Natural killer cell (primary cell): Measurements from ENCODE around the gene ITPRID1. TPM values are rescaled to one million over a fixed set of nuclear protein-coding genes. Genes with fewer than 3 reads are reported as not detected.
"Not testable (repeated sequence)": the region's sequence is repeated elsewhere in the genome, so short reads cannot be mapped to it uniquely, and the experiment has no call there.

Experiments used
- ATAC-seq, 3 donors: fragments of 150-1000 bp in 2 of 3; fragments of 200-7000 bp in 1 of 3; cut with Tn5 transposase; 1 replicate in 1 of 3; 2 replicates in 2 of 3; pipeline ENCODE4 v1.10.0; 2021; ENCODE audit warnings: mild to moderate bottlenecking in 2 of 3, moderate library complexity in 2 of 3
- DNase-seq, 2 donors: peaks; one replicate each; pipeline versions ENCODE4 v3.0.0 to v3.0.0-alpha.2; 2013 to 2021; ENCODE audit warnings: mixed read lengths in 1 of 2
- H3K27ac ChIP-seq: one replicate; pipeline ENCODE4 v1.5.1; 2013; ENCODE audit warnings: mild to moderate bottlenecking, low read length
- H3K27me3 ChIP-seq: one replicate; pipeline ENCODE4 v1.6.1; 2013; ENCODE audit warnings: low read length; ENCODE audit not compliant: control insufficient read depth, insufficient read depth
- H3K36me3 ChIP-seq: one replicate; pipeline ENCODE4 v1.6.1; 2013; ENCODE audit warnings: low read length; ENCODE audit not compliant: control insufficient read depth, insufficient read depth
- H3K4me1 ChIP-seq: one replicate; pipeline ENCODE4 v1.6.1; 2013; ENCODE audit warnings: low read length; ENCODE audit not compliant: control insufficient read depth, insufficient read depth
- H3K4me3 ChIP-seq: one replicate; pipeline ENCODE4 v1.5.1; 2013; ENCODE audit warnings: low read length
- H3K9me3 ChIP-seq: one replicate; pipeline ENCODE4 v1.6.1; 2013; ENCODE audit warnings: low read length; ENCODE audit not compliant: control insufficient read depth, insufficient read depth
- H3K27ac Mint-ChIP-seq, 2 donors: one replicate each; pipeline ENCODE4 v1.8.0; 2022; ENCODE audit warnings: mild to moderate bottlenecking in 2 of 2, mixed read lengths in 2 of 2, moderate library complexity in 1 of 2
- H3K27me3 Mint-ChIP-seq, 2 donors: one replicate each; pipeline ENCODE4 v1.8.0; 2022; ENCODE audit warnings: low read depth in 2 of 2, mixed read lengths in 2 of 2
- H3K36me3 Mint-ChIP-seq: one replicate; pipeline ENCODE4 v1.8.0; 2022; ENCODE audit warnings: mixed read lengths
- H3K4me1 Mint-ChIP-seq, 2 donors: one replicate each; pipeline ENCODE4 v1.8.0; 2022; ENCODE audit warnings: mixed read lengths in 2 of 2
- H3K4me3 Mint-ChIP-seq: one replicate; pipeline ENCODE4 v1.8.0; 2022; ENCODE audit warnings: mild to moderate bottlenecking, moderate library complexity, mixed read lengths
- H3K9me3 Mint-ChIP-seq, 2 donors: one replicate each; pipeline ENCODE4 v1.8.0; 2022; ENCODE audit warnings: mixed read lengths in 2 of 2
- CTCF ChIP-seq: fragments of 200-600 bp; IDR thresholded peaks from one replicate; pipeline ENCODE4 v1.8.0; 2022; ENCODE audit warnings: antibody characterized with exemption
- WGBS: methylation state at CpG from one replicate; pipeline ENCODE4 v1.1.7; 2013; ENCODE audit warnings: missing lambda C conversion rate; ENCODE audit not compliant: insufficient coverage; 5-methylcytosine and 5-hydroxymethylcytosine counted together
- intact Hi-C: fragments of 100-400 bp; cut with micrococcal nuclease; formaldehyde crosslinking; loops from one replicate; pipeline ENCODE4 v1.14.2; 2022
- total RNA-seq, 4 donors: library from RNA; stranded (reverse); fragments of 120-200 nt in 1 of 4; gene quantifications; one replicate each; pipeline versions ENCODE4 v1.2.3 to v1.2.4, GENCODE V29; 2013 to 2022

ITPRID1 gene
- total RNA-seq, 3 donors from 2014 or later (not counting 1 experiment from before 2014, with no cell fraction given) = not detected

DNA sequence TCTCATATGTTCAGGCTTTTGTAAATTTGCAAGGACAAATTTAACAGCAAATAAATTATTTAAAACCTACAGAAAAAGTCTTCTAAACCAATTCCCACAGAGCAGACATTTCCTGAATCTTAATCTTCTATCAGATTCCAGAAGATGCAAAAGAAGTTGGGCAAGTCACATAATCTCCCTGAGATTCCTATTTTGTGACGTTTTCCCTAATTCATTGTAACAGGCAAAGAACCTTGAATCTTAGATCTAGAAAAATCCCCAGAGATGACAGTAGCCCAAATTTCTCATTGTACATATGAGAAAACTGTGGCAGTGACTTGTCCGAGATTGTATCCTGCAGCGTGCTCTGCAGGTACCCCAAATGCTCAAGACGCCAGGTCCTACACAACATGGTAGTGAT is 4.9 kb downstream of the ITPRID1 start:
- H3K4me3 ChIP-seq = no peak overlapping the region
- H3K36me3 Mint-ChIP-seq = no peaks in the 10 kb centered on the region
- H3K9me3 ChIP-seq = no peaks in the 10 kb centered on the region
- no peak for ATAC-seq
- no peaks in the 10 kb centered on the region for H3K36me3 ChIP-seq
- no peaks in the 10 kb centered on the region for H3K4me1 ChIP-seq
- TF ChIP-seq CTCF = no peak
- H3K27me3 Mint-ChIP-seq = no peaks in the 10 kb centered on the region
- intact Hi-C loops = no loop called here
- no peaks in the 10 kb centered on the region for H3K27me3 ChIP-seq
- no peak overlapping the region for H3K27ac ChIP-seq
- peaks cover 7 to 9% of the 10 kb centered on the region in 2 donors for H3K9me3 Mint-ChIP-seq
- H3K27ac Mint-ChIP-seq = no peak overlapping the region
- H3K4me1 Mint-ChIP-seq = no peaks in the 10 kb centered on the region
- 85% methylated on average over 4 of the region's 4 CpGs for whole genome bisulfite sequencing
- no peak overlapping the region for H3K4me3 Mint-ChIP-seq
- DNase-seq = no peak

DNA sequence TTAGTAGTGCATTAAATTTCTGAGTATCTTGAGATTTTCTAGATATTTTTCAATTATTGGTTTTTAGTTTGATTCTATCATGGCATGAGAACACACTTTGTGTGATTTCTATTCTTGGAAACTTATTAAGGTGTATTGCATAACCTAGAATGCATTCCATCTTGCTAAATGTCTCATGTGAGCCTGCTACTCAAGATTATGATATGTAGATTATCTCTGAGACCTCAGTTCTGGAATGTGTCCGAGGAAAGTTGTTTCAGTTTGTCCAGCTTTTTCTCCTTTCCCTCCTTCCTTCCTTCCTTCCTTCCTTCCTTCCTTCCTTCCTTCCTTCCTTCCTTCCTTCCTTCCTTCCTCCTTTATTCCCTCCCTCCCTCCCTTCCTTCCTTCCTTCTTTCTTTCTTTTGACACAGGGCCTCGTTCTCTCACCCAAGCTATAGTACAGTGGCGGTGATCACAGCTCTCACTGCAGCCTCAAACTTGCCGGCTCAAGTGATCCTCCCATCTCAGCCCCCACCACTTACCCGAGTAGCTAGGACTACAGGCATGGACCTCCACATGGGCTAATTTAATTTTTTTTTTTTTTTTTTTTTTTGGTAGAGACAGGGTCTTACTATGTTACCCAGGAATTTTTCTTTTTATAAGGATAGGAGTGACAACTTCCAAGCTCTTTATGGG is 7.6 kb downstream of the ITPRID1 start:
- Histone ChIP-seq H3K4me1 (no peaks in the 10 kb centered on the region), H3K9me3 (no peaks in the 10 kb centered on the region), H3K27me3 (no peaks in the 10 kb centered on the region), H3K4me3 (no peak overlapping the region), H3K36me3 (no peaks in the 10 kb centered on the region), H3K27ac (no peak overlapping the region)
- H3K36me3 Mint-ChIP-seq = no peaks in the 10 kb centered on the region
- ATAC-seq = no peak
- peaks cover 5 to 7% of the 10 kb centered on the region in 2 donors for H3K9me3 Mint-ChIP-seq
- H3K4me3 Mint-ChIP-seq = no peak overlapping the region
- no peak for DNase-seq
- no peaks in the 10 kb centered on the region for H3K27me3 Mint-ChIP-seq
- TF ChIP-seq CTCF = no peak
- WGBS = 79% methylated on average over 4 of the region's 5 CpGs
- no peak overlapping the region for H3K27ac Mint-ChIP-seq
- H3K4me1 Mint-ChIP-seq = no peaks in the 10 kb centered on the region
- intact Hi-C loops = no loop called here

GRCh38 chr7:31526864-31527263 is 13.0 kb downstream of the ITPRID1 start:
- Histone ChIP-seq H3K36me3 (no peaks in the 10 kb centered on the region), H3K9me3 (no peaks in the 10 kb centered on the region), H3K27me3 (no peaks in the 10 kb centered on the region), H3K4me1 (no peaks in the 10 kb centered on the region), H3K4me3 (no peak overlapping the region), H3K27ac (no peak overlapping the region)
- Mint-ChIP-seq H3K36me3 (no peaks in the 10 kb centered on the region), H3K27me3 (no peaks in the 10 kb centered on the region), H3K4me3 (no peak overlapping the region), H3K27ac (no peak overlapping the region), H3K4me1 (no peaks in the 10 kb centered on the region), H3K9me3 (peaks cover 2 to 12% of the 10 kb centered on the region in 2 donors)
- DNase-seq (no peak), ATAC-seq (no peak)
- TF ChIP-seq CTCF = no peak
- intact Hi-C loops = no loop called here

- H3K27me3 Mint-ChIP-seq = no peaks in the 10 kb centered on the region
- intact Hi-C loops = no loop called here
- H3K27ac ChIP-seq = no peak overlapping the region
- no peaks in the 10 kb centered on the region for H3K4me1 ChIP-seq
- peaks cover 2 to 8% of the 10 kb centered on the region in 2 donors for H3K9me3 Mint-ChIP-seq
- no peak for DNase-seq
- no peak for ATAC-seq
- no peaks in the 10 kb centered on the region for H3K9me3 ChIP-seq
- H3K27ac Mint-ChIP-seq = no peak overlapping the region
- H3K36me3 ChIP-seq = no peaks in the 10 kb centered on the region
- no peak for TF ChIP-seq CTCF
- H3K36me3 Mint-ChIP-seq = no peaks in the 10 kb centered on the region
- no peaks in the 10 kb centered on the region for H3K4me1 Mint-ChIP-seq
- H3K27me3 ChIP-seq = no peaks in the 10 kb centered on the region
- no peak overlapping the region for H3K4me3 Mint-ChIP-seq
- H3K4me3 ChIP-seq = no peak overlapping the region
- 78% methylated on average over 1 of the region's 1 CpG for WGBS
Measured at GRCh38 chr7:31529103-31529502, 15.2 kb downstream of the ITPRID1 start.

- 96% methylated on average over 2 of the region's 3 CpGs for WGBS
- H3K27ac Mint-ChIP-seq, H3K4me3 Mint-ChIP-seq, H3K4me3 ChIP-seq, H3K9me3 Mint-ChIP-seq, H3K4me1 Mint-ChIP-seq, DNase-seq, H3K27me3 Mint-ChIP-seq, H3K4me1 ChIP-seq, ATAC-seq, H3K9me3 ChIP-seq, H3K27me3 ChIP-seq, H3K36me3 Mint-ChIP-seq, H3K36me3 ChIP-seq, H3K27ac ChIP-seq, intact Hi-C loops: not testable (repeated sequence)
Measured at GRCh38 chr7:31540651-31541185, 26.8 kb downstream of the ITPRID1 start.
